HepG2 (cell line): Measurements from ENCODE around the gene SPG7. TPM values are rescaled to one million over a fixed set of nuclear protein-coding genes. Genes with fewer than 3 reads are reported as not detected.
A peak's percentile ranks its signal among the peaks of the same experiment; 100 is the strongest.

Experiments used
- ARID4A ChIP-seq: sonication (generic); formaldehyde crosslinking; IDR thresholded peaks from 2 replicates; pipeline ENCODE4 v1.5.0; 2020; ENCODE audit warnings: mild to moderate bottlenecking, missing genetic modification reagents, borderline replicate concordance
- CENPT ChIP-seq: sonication (generic); formaldehyde crosslinking; IDR thresholded peaks from 2 replicates; pipeline ENCODE4 v1.8.0; 2022; ENCODE audit warnings: low read depth, mild to moderate bottlenecking, moderate library complexity, missing genetic modification reagents
- EP300 ChIP-seq, 3 experiments: sonication (generic) in 1 of 3; formaldehyde crosslinking in 1 of 3; IDR thresholded peaks; 2 replicates each; pipeline versions ENCODE4 v1.5.1 to v1.6.1; 2011 to 2020; ENCODE audit warnings: low read depth in 2 of 3, low read length in 2 of 3, borderline replicate concordance in 1 of 3, improper control_type of control experiment in 1 of 3, mild to moderate bottlenecking in 1 of 3, missing genetic modification reagents in 1 of 3, moderate library complexity in 1 of 3
- GABPB1 ChIP-seq: IDR thresholded peaks from 2 replicates; pipeline ENCODE4 v1.6.1; 2016; ENCODE audit warnings: mild to moderate bottlenecking, missing genetic modification reagents, moderate library complexity, missing compliant biosample characterization
- HMGA1 ChIP-seq: sonication (generic); formaldehyde crosslinking; conservative IDR thresholded peaks from 2 replicates; pipeline ENCODE4 v1.4.0; 2020; ENCODE audit warnings: missing genetic modification reagents
- HNF4G ChIP-seq, 2 experiments: sonication (generic) in 1 of 2; formaldehyde crosslinking in 1 of 2; IDR thresholded peaks; 2 replicates each; pipeline versions ENCODE4 v1.4.0 to v1.6.1; 2011 to 2020; ENCODE audit warnings: borderline replicate concordance in 2 of 2, low read depth in 2 of 2, mild to moderate bottlenecking in 2 of 2, low read length in 1 of 2, missing genetic modification reagents in 1 of 2, moderate library complexity in 1 of 2
- KLF16 ChIP-seq, 2 experiments: sonication (generic) in 1 of 2; formaldehyde crosslinking in 1 of 2; IDR thresholded peaks; 2 replicates each; pipeline versions ENCODE4 v1.6.1 to v1.8.0; 2016 to 2023; ENCODE audit warnings: missing genetic modification reagents in 2 of 2, missing compliant biosample characterization in 1 of 2
- MNT ChIP-seq: fragments of 450-650 bp; IDR thresholded peaks from 2 replicates; pipeline ENCODE4 v1.6.1; 2016
- PAWR ChIP-seq: sonication (generic); formaldehyde crosslinking; IDR thresholded peaks from 2 replicates; pipeline ENCODE4 v1.4.0; 2020; ENCODE audit warnings: missing genetic modification reagents, mild to moderate bottlenecking, borderline replicate concordance
- RFX3 ChIP-seq: IDR thresholded peaks from 2 replicates; pipeline ENCODE4 v1.6.1; 2016; ENCODE audit warnings: missing biosample characterization, missing genetic modification reagents
- RORA ChIP-seq: sonication (generic); formaldehyde crosslinking; IDR thresholded peaks from 2 replicates; pipeline ENCODE4 v1.5.0; 2020; ENCODE audit warnings: mild to moderate bottlenecking, missing genetic modification reagents, moderate library complexity
- SETDB1 ChIP-seq: sonication (generic); formaldehyde crosslinking; IDR thresholded peaks from 2 replicates; pipeline ENCODE4 v1.5.1; 2020; ENCODE audit warnings: missing genetic modification reagents, mild to moderate bottlenecking, borderline replicate concordance
- TBX2 ChIP-seq: sonication (generic); formaldehyde crosslinking; IDR thresholded peaks from 2 replicates; pipeline ENCODE4 v1.5.0; 2020; ENCODE audit warnings: missing genetic modification reagents, mild to moderate bottlenecking, borderline replicate concordance
- ZBTB14 ChIP-seq: sonication (generic); formaldehyde crosslinking; IDR thresholded peaks from 2 replicates; pipeline ENCODE4 v1.4.0; 2020; ENCODE audit warnings: missing genetic modification reagents
- ZBTB26 ChIP-seq: IDR thresholded peaks from 2 replicates; pipeline ENCODE4 v1.6.1; 2016; ENCODE audit warnings: missing compliant biosample characterization, missing genetic modification reagents, borderline replicate concordance
- ZKSCAN5 ChIP-seq: sonication (generic); formaldehyde crosslinking; IDR thresholded peaks from 2 replicates; pipeline ENCODE4 v1.5.1; 2020; ENCODE audit warnings: mild to moderate bottlenecking, missing genetic modification reagents
- ZNF644 ChIP-seq: IDR thresholded peaks from 2 replicates; pipeline ENCODE4 v1.6.1; 2016; ENCODE audit warnings: low read depth
- ZSCAN30 ChIP-seq: sonication (generic); formaldehyde crosslinking; IDR thresholded peaks from 2 replicates; pipeline ENCODE4 v1.5.0; 2020; ENCODE audit warnings: mild to moderate bottlenecking, missing genetic modification reagents
- polyA plus RNA-seq, 8 experiments: library from polyadenylated mRNA; depleted of rRNA in 3 of 8; stranded (reverse) in 7 of 8; unstranded in 1 of 8; fragments of >200 nt; fragmentation: Illumina TruSeq in 4 of 8; extraction: Trizol in 4 of 8; gene quantifications; 2 replicates each; pipeline versions ENCODE4 v1.2.1 to v1.2.3, GENCODE V29; 2011 to 2016; ENCODE audit warnings: low read depth in 4 of 8, missing spikeins in 1 of 8, mixed read lengths in 1 of 8; ENCODE audit not compliant: insufficient read depth in 1 of 8
- total RNA-seq, 5 experiments: library from RNA; depleted of rRNA; stranded (reverse); fragments of >200 nt; fragmentation: Illumina TruSeq; extraction: Trizol; gene quantifications; 2 replicates each; pipeline ENCODE4 v1.2.3, GENCODE V29; 2016; ENCODE audit warnings: low read depth in 1 of 5

The SPG7 gene
- total and polyA plus RNA-seq, 2 of the 13 experiments (the other 11 are each of a cell fraction or from before 2014, with no cell fraction given) = 66.0 to 136 TPM

GRCh38 chr16:89581861-89582563, 73.8 kb downstream of the SPG7 start (continued):
- TF ChIP-seq ZBTB26 (CRISPR knock-in tag) = no peak
- no peak for TF ChIP-seq RORA
- TF ChIP-seq SETDB1 = no peak
- TF ChIP-seq ZKSCAN5 (CRISPR knock-in tag) = no peak
- no peak for TF ChIP-seq KLF16 (CRISPR knock-in tag; IDR thresholded peaks at IDR 0.05)
- TF ChIP-seq ZNF644 (CRISPR knock-in tag) = no peak
- TF ChIP-seq RFX3 = no peak
- no peak for TF ChIP-seq CENPT (CRISPR knock-in tag)
- TF ChIP-seq EP300 (IDR thresholded peaks at IDR 0.05; ENCODE audit: low read depth in 2 of 2, low read length in 2 of 2) = peak; percentile 41 to 49; a peak in 3 of 4 replicates
- no peak for TF ChIP-seq EP300 (CRISPR knock-in tag; IDR thresholded peaks at IDR 0.05; ENCODE audit: borderline replicate concordance)
- TF ChIP-seq MNT = peak; percentile 63
- 0 out of 2 replicates have a peak, but pooled peaks have one; percentile 48 for TF ChIP-seq HNF4G (IDR thresholded peaks at IDR 0.05; ENCODE audit: borderline replicate concordance, low read depth, low read length)
- TF ChIP-seq HNF4G (CRISPR knock-in tag; IDR thresholded peaks at IDR 0.05; ENCODE audit: borderline replicate concordance, low read depth) = peak; percentile 12; the same call in 1 of the 2 replicates
- no peak for TF ChIP-seq PAWR (CRISPR knock-in tag)
- TF ChIP-seq GABPB1 (CRISPR knock-in tag) = no peak
- TF ChIP-seq ZBTB14 = no peak
- no peak for TF ChIP-seq ZSCAN30 (CRISPR knock-in tag)
- peak; percentile 59; the same call in 1 of the 2 replicates for TF ChIP-seq ARID4A (CRISPR knock-in tag)
- no peak for TF ChIP-seq HMGA1
- TF ChIP-seq TBX2 (CRISPR knock-in tag) = no peak
